Adrenal gland (tissue), 5 donors: ENCODE data around the gene HOXD12.

Source experiments
- POLR2A ChIP-seq, 2 donors: fragments of 450-650 bp; IDR thresholded peaks; one replicate each; pipeline ENCODE4 v1.6.1; 2017; ENCODE audit warnings: antibody characterized with exemption in 2 of 2, mild to moderate bottlenecking in 2 of 2, moderate library complexity in 1 of 2
- TF ChIP-seq, protein P1 (sequence below), 6 experiments: fragments of 450-650 bp in 4 of 6; fragments of 200-600 bp in 2 of 6; sonication (generic) in 1 of 6; IDR thresholded peaks; 1 replicate in 5 of 6; 2 replicates in 1 of 6; pipeline versions ENCODE4 v1.5.1 to v1.8.0; 2016 to 2021; ENCODE audit warnings: antibody characterized with exemption in 6 of 6, mild to moderate bottlenecking in 2 of 6, moderate library complexity in 1 of 6
- donor health status: DM: no; HTN: no; CAD: no.

DNA sequence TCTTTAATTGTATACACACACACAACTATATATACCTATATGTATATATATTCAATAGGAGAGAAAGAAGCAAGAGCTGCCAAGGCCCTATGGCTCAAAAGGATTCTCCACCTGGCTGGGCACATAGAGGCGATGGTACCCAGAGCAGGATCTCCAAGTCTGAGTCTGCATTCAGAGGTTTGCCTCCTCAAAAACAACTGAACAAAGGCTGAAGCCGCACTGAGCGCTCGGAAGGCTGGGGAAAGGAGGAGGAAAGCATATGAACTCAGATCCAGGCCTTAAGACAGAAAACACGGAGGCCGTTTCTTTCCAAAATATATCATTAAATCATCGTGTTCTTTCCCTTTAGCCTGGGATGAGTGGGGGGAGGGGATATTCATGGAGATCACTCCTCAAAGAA lies 3.6 kb downstream of the HOXD12 start:
- TF ChIP-seq, protein P1, sequence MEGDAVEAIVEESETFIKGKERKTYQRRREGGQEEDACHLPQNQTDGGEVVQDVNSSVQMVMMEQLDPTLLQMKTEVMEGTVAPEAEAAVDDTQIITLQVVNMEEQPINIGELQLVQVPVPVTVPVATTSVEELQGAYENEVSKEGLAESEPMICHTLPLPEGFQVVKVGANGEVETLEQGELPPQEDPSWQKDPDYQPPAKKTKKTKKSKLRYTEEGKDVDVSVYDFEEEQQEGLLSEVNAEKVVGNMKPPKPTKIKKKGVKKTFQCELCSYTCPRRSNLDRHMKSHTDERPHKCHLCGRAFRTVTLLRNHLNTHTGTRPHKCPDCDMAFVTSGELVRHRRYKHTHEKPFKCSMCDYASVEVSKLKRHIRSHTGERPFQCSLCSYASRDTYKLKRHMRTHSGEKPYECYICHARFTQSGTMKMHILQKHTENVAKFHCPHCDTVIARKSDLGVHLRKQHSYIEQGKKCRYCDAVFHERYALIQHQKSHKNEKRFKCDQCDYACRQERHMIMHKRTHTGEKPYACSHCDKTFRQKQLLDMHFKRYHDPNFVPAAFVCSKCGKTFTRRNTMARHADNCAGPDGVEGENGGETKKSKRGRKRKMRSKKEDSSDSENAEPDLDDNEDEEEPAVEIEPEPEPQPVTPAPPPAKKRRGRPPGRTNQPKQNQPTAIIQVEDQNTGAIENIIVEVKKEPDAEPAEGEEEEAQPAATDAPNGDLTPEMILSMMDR (IDR thresholded peaks at IDR 0.05), result no peak
- no peak for TF ChIP-seq POLR2A (IDR thresholded peaks at IDR 0.05)
